GM19324 (cell line): Measurements from ENCODE around the gene CCDC122.

Experiments used
- ATAC-seq: cut with Tn5 transposase; IDR thresholded peaks from one replicate; pipeline ENCODE4 v1.9.1; 2021; ENCODE audit warnings: mild to moderate bottlenecking, moderate library complexity; ENCODE audit not compliant: unreplicated experiment, low FRiP score

The CCDC122 gene

DNA sequence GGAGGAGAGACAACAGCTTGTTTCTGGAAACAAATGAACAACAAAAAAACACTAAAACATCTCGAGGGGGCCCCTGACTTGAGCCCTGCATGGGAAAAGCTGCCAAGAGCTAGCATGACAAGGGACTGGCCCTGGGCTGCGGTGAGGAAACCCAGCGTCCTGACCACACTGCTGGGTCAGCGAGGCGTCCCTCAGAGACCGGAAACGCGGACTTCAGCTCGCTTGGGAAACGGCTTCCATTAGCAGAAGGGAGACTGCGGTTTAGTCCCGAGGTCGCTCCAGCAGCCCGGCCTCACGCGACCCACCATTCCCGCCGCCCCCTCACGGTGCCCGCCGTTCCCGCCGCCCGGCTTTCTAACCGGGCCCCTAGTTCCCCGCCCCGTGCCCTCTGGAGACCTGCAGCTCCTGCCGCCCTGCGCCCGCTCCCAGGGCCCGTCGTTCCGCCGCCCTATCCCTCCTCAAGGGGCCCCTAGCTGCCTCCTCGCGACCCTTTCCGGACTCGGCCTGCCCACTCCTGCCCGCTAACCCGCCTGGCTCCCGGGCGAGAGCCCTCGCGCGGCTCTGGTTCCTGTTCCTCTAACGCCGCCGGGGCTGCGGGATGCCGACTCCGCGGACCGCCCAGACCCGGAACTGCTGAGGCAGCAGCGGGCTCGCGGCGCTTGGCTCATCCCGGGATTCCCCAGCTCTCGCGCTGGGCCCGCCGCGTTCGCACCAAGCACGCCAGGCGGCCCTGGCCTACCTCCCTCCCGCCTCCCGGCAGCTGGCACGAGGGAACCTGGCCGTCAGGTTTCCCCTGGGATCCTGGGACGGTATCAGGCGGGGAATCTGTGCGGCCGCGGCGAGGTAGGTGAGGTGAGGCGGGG, at the start of gene CCDC122:
TSS of gene CCDC122 (minus strand) at position 849 of the 863 bp plus-strand sequence. CDS start 10,364 bp downstream, outside the sequence.
- peak; percentile 75 for ATAC-seq

DNA sequence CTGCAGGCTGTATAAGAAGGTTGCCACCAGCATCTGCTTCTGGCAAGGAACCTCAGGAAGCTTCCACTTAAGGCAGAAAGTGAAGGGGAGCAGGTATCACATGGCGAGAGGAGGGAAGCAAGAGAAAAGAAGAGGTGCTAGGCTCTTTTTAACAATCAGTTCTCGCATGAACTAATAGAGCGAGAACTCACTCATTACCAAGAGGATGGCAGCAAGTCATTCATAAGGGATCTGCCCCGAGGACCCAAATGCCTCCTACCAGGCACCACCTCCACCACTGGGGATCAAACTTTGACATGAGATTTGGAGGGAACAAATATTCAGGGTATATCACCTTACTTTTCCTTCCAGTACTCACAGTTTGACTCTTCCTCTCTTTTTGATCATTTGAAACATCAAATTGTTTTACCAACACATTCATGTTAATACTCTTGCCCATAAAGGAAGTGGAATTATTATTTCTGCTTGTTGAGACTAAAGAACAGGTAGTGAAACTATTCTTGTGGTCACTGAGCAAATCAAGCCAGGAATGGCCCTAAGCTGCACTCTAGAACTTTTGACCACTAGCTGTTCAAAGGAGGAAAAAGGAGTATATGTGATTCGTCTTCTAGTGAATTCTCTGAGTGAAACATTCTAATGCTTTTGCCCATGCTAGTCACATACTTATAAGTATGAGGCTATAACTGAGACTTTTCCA, 45.2 kb upstream of the CCDC122 start:
- no peak for ATAC-seq

DNA sequence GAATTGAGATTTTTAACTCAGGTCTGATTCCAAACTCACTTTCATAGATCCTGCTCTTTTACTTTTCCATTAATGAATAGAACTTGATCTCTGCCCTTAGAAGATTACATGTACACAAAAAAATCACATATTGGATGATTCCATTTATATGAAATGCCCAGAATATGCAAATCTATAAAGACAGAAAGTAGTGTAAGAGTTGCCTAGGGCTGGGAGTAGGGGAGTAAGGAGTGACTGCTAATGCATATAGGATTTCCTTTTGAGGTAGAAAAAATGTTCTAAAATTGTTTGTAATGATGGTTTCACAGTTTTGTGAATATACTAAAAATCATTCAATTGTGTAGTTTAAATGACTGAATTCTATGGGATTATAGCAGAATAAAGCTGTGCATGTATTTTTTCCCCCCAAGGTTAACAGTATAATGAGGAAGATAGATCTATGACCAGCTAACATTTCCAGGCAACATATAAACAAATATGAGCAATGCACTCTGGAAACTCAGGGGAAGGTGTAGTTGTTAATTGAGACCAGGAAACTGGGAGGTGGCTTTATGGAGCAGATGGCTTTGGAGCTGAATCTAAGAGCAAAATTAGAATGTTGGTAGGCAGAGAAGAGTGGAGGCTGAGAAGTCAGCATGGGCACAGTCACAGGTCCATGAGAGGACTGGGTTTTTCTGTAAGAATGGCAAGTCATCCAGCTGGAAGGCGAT, 41.6 kb upstream of the CCDC122 start:
- ATAC-seq, result no peak

DNA sequence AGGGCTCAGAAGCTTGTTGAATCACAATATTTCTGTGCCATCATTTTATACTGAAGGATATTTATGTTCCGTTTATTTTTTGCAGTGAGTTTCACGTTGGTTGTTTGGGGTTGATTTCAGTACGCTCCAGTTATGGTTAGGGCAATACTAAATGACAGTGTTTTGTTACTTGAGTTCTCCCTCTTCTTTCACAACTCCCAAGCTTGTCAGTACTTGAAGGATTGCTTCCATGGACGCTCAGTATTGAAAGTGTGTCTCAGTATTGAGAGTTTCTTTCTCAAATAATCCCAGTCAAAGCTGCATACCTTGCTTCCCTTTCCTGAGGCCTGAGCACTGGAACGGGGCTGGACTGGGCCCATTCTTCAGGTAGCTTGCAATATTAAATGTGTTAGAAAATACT, 39.1 kb upstream of the CCDC122 start:
- no peak for ATAC-seq

DNA sequence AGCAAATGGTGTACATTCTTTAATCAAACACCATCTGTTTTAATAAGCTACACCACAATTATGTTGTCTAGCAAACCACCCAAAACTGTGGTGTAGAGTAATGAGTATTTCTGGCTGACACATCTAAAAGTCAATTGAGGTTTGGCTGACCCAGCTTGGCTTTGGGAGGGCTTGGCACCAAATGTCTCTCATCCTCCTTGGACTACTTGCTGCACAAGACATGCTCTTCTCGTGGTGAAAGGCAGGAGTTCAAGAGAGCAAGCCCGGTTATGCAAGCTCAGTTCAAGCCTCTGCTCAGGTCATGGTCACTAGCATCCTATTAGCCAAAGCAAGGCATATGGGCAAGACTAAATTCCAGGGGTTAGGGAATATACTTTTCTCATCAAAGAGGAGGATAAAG, 37.3 kb upstream of the CCDC122 start:
- ATAC-seq, result no peak

DNA sequence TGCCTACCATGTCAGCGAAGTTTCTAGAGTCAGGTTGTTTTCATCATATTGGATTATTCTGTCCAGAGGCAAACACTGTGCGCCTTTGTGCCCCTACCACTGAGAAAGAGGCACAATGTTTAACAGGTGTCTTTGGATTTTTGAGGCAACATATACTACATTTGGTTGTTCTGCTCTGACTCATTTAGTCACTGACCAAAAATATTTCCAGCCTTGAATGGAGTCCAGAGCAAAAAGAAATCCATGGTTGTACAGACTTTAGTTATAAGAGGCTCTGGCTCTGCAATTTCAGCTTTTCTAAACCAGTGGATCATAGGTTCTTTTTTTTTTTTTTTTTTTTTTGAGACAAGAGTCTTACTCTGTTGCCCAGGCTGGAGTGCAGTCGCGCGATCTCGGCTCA, 35.9 kb upstream of the CCDC122 start:
- ATAC-seq, result no peak

DNA sequence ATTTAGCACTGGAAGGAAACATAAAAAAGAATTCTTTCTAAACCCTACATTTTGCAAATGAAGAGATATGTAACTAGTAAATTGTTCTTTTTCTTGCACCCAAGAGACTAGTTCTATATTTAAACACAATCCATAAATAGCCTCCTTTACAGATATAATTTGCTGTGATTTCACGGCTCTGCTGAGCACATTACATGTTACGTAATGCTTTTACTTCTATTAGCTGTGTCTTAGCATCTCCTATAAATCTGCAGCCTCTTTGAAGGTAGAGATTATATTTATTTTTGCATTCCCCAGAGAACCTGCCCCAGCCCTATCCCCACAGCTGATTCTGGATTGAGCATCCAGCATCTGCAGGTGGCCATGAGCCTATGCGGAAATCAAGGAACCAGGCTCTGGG, 32.3 kb upstream of the CCDC122 start:
- ATAC-seq, result no peak

DNA sequence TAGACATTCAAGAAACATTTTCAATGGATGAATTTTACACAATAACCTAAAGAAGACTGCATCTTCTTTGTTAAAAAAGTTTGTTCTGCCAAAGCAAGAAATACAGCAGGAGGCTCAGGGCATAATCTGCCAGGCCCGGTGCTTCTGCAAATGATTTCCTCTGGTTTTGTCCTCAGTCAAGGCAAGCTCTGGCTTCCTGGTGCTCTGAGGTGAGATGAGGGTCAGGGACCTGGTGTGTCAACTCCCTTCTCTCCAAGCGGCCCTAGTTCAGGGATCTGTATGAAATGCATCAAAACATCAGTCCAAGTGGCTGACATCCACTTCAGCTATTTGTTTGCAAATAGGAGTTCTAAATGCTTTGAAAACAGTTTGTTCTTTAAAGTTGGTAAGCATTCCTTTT, 31.7 kb upstream of the CCDC122 start:
- no peak for ATAC-seq

DNA sequence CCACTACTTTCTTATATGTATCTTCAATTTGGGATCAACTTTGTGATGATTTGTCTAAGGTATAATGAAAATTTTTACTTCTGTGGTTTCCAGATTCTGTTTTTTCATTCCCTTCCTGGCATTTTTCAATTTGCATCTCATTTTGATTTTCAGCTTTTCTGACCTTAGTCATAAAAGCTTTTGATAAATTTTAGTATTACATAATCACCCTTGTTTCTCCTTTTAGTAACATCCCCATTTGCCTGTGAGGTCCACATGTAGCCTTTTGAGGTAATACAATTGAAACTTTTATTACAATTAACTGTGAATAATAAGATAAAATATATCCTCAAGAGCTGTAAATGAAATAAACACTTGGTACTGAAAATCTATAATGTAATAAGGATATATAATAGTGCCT, 31.3 kb upstream of the CCDC122 start:
- no peak for ATAC-seq

DNA sequence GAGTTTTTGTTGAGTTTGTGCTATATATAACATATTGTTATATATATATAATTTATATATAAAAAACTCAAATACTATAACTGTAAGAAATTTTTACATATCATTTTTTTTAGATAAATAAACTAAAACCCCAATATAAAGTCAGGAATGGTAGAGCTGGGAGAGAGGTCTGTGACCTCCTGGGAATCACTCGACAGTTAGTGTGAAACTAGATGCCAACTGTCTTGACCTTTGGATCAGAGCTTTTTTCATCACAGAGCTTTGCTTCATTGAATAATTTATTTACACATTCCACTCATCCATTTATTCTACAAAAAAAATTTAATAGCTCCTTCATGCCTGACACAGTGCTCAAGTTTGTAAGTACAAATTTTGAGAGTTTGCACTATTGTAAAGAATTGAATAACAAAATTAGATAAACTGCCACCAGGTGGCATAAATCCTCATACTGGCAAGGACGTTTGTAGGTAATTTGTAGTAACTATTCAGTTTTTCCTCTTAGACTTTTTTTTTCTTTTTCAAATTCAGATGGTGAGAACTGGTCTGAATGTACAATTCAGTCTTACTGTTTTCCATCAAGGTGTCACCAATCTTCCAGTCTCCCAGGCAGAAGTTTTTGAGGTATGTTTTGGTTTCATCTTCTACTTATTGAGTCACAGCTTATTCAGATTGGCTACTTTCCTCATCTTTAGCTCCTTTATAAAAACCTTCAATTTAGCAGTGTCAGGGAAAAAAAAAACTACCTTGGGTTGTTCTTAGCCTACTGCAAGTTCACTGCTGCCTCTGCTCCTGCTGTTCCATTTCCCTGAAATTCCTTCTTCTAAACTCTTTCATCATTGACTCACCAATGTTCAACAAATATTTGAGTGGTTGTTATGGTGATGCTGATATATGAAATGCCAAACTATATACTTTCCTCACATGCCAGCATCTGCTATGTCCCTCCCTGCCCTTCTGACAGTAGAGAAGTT, 28.9 kb upstream of the CCDC122 start:
- no peak for ATAC-seq

DNA sequence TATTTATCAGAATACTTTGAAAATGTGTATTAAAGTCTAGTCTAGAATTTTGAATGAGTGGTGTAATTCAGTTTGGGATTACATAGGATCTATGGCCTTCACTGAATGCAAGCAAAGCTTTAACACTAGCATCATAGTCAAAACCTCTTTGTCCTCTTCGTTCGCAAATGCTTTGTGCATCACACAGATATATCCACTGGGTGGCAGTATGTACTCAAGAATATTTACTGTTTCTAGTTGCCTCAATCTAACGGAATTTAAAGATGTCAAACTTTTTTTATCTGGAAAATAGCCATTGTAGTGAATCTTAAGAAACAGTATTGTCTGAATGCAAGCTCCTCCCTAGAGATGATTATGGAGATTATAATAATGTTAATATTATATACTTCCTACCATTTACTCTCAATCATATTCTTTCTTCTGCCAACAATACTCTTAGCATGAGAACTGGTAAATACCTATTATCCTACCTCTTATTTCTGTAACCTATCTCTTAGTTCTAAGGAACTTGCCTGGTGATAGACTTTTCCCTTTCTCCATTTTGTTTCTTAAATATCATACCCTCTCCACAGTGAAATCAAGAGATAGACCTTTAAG, 26.0 kb upstream of the CCDC122 start:
- no peak for ATAC-seq

DNA sequence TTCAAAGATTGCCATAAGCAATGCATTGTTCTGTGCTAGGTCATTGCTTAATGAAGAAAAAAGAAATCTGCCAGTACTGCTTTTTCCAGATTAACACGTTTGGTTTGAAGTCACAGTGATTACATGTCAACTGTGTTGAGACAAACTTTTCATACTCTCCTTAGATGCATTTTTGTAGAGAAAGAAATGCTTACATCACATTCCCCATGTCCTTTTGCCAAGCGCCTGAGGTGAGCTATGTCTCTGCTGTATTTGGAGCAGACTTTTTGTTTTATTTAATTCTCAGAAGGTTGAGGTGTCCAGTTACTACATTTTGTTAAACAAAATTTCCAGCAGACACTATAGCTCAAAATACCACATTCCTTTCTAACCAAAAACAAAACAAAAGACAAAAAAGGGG, 16.4 kb upstream of the CCDC122 start:
- ATAC-seq, result no peak

DNA sequence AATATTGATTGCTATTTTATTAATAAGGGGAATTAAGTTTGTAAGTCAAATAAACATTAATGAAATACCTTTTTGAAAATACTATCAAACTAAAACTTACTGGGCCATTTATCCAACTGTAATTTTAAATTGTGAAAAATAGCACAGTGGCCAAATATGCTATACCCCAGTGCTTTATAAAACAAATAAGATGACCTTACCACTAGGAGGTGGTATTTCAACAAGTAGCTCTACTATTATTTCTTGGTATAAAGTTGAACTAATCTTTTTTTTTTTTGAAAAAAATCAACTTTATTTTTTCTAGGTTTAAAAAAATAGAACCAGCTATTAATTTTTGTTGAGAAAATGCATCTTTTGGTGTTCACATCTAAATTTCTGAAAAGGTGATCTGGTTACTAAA, 14.9 kb upstream of the CCDC122 start:
- no peak for ATAC-seq

DNA sequence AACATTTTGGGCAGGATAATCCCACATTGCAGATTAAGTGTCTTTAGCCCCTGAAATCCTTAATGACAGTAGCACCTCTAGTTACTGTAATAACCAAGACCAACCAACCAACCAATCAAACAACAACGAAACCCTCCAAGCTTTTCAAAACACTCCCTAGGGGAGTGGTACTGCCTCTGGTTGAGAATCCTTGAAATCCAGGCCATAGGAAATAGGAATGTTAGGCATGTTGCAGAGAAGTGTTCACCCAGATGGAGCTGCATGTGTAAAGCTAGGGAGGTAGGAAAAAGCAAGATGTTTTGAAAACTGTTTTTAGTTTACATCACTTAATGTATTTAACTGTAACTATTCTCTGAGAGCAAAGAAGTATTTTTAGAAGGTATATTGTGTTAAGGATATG, 4.7 kb upstream of the CCDC122 start:
- no peak for ATAC-seq

DNA sequence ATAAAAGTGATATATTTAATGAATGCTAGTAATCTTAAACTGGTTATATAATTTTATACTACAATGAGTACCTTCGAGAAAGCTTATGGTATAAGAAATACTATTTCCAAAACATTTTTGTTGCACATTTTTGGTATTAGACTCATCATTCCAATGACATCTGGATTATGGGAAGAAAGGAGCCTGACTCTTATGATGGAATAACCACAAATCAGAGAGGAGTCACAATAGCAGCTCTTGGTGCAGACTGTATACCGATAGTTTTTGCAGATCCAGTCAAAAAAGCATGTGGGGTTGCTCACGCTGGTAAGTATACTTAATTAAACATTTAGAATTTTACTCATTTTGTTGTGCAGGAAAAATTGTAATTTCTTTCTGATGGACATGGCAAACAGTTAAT, 4.1 kb upstream of the CCDC122 start:
- no peak for ATAC-seq

DNA sequence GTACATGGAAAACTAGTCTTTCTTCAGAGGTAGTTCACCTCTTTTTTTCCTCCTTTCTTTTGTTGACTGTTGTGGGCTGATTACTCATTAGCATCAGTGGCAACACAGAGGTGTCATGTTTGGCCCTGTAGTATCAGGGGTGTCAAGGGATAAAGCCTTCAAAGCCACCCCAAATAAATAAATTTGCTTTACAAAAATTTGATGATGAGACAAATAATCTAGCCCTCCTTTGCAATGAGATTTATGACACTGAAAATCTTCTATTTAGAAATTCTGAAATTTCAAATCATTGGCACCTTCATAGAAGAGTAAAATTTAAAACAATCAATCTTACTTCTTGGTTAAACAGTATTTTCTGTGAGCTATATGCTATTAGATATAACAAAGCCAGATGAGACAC, 2.0 kb upstream of the CCDC122 start:
- no peak for ATAC-seq

DNA sequence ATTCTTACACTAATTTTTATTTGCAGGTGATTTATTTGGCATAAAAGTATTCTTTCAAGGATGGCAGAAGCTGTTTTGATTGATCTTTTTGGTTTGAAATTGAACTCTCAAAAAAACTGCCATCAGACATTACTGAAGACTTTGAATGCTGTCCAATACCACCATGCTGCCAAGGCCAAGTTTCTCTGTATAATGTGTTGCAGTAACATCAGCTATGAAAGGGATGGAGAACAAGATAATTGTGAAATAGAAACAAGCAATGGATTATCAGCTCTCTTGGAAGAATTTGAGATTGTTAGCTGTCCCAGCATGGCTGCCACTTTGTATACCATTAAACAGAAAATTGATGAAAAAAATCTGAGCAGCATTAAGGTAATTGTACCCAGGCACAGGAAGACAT, 1.4 kb upstream of the CCDC122 start:
- ATAC-seq, result no peak

DNA sequence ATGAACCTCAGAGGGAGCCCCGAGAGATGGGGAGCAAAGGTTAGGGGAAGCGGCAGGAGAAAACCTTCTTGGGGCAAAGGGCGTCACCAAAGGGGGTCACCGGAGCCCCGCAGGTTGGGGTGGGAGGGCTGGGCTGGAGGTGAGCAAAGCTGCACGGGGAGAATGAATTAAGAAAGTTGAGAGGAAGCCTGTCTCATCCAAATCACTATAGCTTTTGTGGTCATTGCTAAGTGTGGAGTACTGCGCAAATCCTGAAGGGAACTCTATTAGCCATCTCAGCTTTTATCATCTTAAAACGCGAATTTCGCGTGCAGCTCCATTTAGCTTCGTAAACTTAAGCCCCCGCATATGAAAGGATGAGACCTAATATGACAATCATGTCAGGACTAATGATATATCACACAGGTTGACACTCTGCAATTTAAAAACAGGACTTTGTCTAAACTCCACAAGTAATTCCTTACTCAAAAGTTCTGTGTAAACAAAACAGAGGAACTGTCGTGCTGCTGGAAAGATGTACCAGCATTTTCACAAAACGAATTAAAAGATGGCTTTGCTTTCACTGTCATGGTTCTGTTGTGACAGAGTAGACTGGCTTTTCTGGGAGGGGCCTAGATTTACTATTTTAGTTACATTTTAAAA, 795 bp upstream of the CCDC122 start:
- no peak for ATAC-seq

DNA sequence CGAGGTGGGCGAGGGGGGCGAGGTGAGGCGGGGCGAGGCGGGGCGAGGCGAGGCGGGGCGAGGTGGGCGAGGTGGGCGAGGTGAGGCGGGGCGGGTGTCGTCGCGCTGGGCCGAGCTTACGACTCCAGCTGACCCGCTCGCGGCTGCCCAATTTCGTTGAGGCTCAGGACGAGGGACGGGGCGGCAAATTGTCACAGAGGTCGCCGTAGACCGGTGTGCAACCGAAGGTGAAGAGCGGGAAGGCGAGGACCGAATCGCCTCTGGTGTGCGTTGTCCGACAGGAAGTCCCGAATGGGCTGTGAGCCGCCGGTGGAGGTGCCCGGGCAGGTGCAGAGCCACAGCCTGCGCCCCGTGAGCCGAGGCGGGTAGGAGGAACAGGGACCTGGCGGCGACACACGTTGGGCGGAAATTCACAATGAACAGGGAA, 228 bp upstream of the CCDC122 start, which contains the start of gene LACC1:
TSS of gene LACC1 (plus strand) at position 150 of the 427 bp plus-strand sequence. CDS start 1,082 bp downstream, outside the sequence.
- peak; percentile 49 for ATAC-seq
